Measurements from ENCODE around the gene KLLN.

- TF ChIP-seq ATF3 (IDR thresholded peaks at IDR 0.05) (no peak), CTCF (IDR thresholded peaks at IDR 0.05 in 2 of 3, conservative IDR thresholded peaks at IDR 0.05 in 1 of 3; ENCODE audit: borderline replicate concordance in 1 of 3, insufficient read depth in 1 of 3, low read depth in 2 of 3, low read length in 2 of 3) (no peak), REST (IDR thresholded peaks at IDR 0.05; ENCODE audit: low read depth) (no peak), EZH2phosphoT487 (IDR thresholded peaks at IDR 0.05; ENCODE audit: borderline replicate concordance) (no peak), POLR2A (IDR thresholded peaks at IDR 0.05; ENCODE audit: borderline replicate concordance, extremely low read depth, insufficient read depth, insufficient read length) (no peak), SIN3A (IDR thresholded peaks at IDR 0.05; ENCODE audit: low read depth) (no peak), POLR2AphosphoS5 (IDR thresholded peaks at IDR 0.05; ENCODE audit: low read depth, low read length) (no peak), ZNF274 (IDR thresholded peaks at IDR 0.05; ENCODE audit: low read depth, low read length) (no peak), MAX (IDR thresholded peaks at IDR 0.05) (no peak), SRF (IDR thresholded peaks at IDR 0.05; ENCODE audit: low read depth) (no peak), RAD21 (IDR thresholded peaks at IDR 0.05; ENCODE audit: low read depth) (no peak), SP1 (IDR thresholded peaks at IDR 0.05; ENCODE audit: low read depth) (no peak), EZH2 (IDR thresholded peaks at IDR 0.05) (no peak), YY1 (IDR thresholded peaks at IDR 0.05; ENCODE audit: extremely low read depth, insufficient replicate concordance, low read depth, low read length) (no peak)
Measured at GRCh38 chr10:87880336-87880735, 17.0 kb upstream of the KLLN start.

All from HCT116 (cell line).